Kidney (tissue), 14 donors: ENCODE results near the gene GPC6. TPM values are rescaled to one million over a fixed set of nuclear protein-coding genes. Genes with fewer than 3 reads are reported as not detected.
A peak's percentile ranks its signal among the peaks of the same experiment; 100 is the strongest.
"Not testable (repeated sequence)": the region's sequence is repeated elsewhere in the genome, so short reads cannot be mapped to it uniquely, and the experiment has no call there.

ENCODE experiments used
- DNase-seq, 5 donors: peaks; one replicate each; pipeline ENCODE4 v3.0.0-alpha.2; 2013 to 2020
- FAIRE-seq: peaks from 2 replicates; lab custom pipeline; 2012; peaks lifted over from hg19 to GRCh38; lab: Jason Lieb, UNC
- H3K27ac ChIP-seq, 2 donors: one replicate each; pipeline ENCODE4 v1.7.0; 2013; ENCODE audit warnings: low read depth in 2 of 2, low read length in 2 of 2, inconsistent platforms in 1 of 2
- H3K27me3 ChIP-seq: one replicate; pipeline ENCODE4 v1.7.1; 2013; ENCODE audit warnings: low read length, inconsistent platforms; ENCODE audit not compliant: control insufficient read depth, insufficient read depth
- H3K36me3 ChIP-seq, 3 donors: one replicate each; pipeline versions ENCODE4 v1.7.0 to v1.7.1; 2013; ENCODE audit warnings: low read length in 3 of 3, control low read depth in 1 of 3, inconsistent platforms in 1 of 3; ENCODE audit not compliant: insufficient read depth in 3 of 3, control insufficient read depth in 2 of 3
- H3K4me1 ChIP-seq, 3 donors: one replicate each; pipeline versions ENCODE4 v1.7.0 to v1.7.1; 2013; ENCODE audit warnings: low read length in 3 of 3, inconsistent platforms in 1 of 3, low read depth in 1 of 3; ENCODE audit not compliant: control insufficient read depth in 2 of 3, insufficient read depth in 2 of 3
- H3K4me3 ChIP-seq, 3 donors: one replicate each; pipeline versions ENCODE4 v1.7.0 to v1.8.1; 2013; ENCODE audit warnings: low read length in 3 of 3, control low read depth in 1 of 3, inconsistent platforms in 1 of 3
- H3K9ac ChIP-seq, 3 donors: one replicate each; pipeline versions ENCODE4 v1.7.0 to v1.7.1; 2013; ENCODE audit warnings: low read length in 3 of 3, control low read depth in 1 of 3, inconsistent platforms in 1 of 3
- H3K9me3 ChIP-seq, 3 donors: one replicate each; pipeline versions ENCODE4 v1.7.0 to v1.7.1; 2013; ENCODE audit warnings: low read length in 3 of 3, control low read depth in 1 of 3, inconsistent platforms in 1 of 3; ENCODE audit not compliant: control insufficient read depth in 2 of 3, insufficient read depth in 1 of 3
- intact Hi-C: fragments of 100-400 bp; cut with DNase I; formaldehyde crosslinking; loops from one replicate; pipeline ENCODE4 v1.11.1; 2022
- polyA plus RNA-seq: library from polyadenylated mRNA; stranded (reverse); fragments of 350-450 nt; fragmentation: Illumina TruSeq; extraction: RNeasy Lipid Tissue Mini Kit (QIAGEN cat#74804); gene quantifications from one replicate; pipeline ENCODE4 v1.2.3, GENCODE V29; 2014; ENCODE audit warnings: low read depth, low replicate concordance; ENCODE audit not compliant: insufficient read depth
- total RNA-seq: library from RNA; stranded (reverse); fragmentation: NEBNext Ultra II Directional; extraction: Animal tissue kit (Norgen Biotek cat#: 25700); gene quantifications from one replicate; pipeline ENCODE4 v1.2.1, GENCODE V29; 2021
- TF ChIP-seq, protein P1 (sequence below): IDR thresholded peaks from 3 replicates; pipeline ENCODE4 v1.5.1; 2012; ENCODE audit warnings: mild to moderate bottlenecking, moderate library complexity, borderline replicate concordance; ENCODE audit not compliant: insufficient read depth; ENCODE audit errors: extremely low read depth
- donor health status: control.
- donor health status: control.
- donor health status: control.
- donor health status: control.
- donor health status: control.
- donor health status: DM: yes; HTN: yes; CAD: no.
- donor health status: Normal renal cell carcinoma (clear cell type).

Gene GPC6
- total and polyA plus RNA-seq, 2 donors from 2014 or later = 6.2 to 15.5 TPM

DNA sequence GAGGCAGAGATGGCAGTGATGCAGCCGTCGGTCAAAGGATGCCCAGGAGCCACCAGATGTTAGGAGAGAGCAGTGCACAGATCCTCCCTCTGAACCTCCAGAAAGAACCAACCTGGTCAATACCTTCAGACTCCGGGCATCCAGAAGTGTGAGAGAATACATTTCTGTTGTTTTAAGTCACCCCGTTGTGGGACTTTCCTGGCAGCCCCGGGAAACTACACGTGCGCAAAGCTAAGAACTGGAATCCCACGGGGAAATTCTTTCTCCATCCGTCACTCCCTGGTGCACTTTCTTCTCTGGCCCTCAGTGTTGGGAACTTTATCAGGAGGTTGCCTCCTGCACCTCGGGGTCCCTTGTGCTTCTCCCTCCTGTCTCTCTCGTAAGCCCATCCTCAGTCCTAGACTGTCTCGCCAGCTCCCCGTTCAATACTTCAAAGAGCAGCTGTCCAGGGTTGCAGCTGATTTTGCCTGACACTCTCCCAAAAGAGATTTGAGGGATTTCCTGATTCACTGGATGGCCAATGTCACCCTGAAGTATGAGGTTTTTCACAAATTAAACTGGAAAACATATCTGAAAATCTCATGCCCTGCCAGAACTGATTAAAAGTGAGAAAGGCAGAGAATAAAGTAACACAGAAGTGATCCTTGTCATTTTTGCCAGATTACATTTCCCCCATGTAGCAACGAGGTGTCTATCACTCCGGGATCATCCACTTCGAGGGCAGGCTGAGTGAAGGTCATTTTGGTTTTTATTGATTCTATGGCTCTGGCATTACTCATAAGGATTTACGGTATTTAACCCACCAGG lies 1116.0 kb downstream of the GPC6 start:
- Histone ChIP-seq H3K27ac (no peak overlapping the region), H3K9me3 (no peaks in the 10 kb centered on the region), H3K4me1 (no peaks in the 10 kb centered on the region), H3K36me3 (no peaks in the 10 kb centered on the region), H3K27me3 (no peaks in the 10 kb centered on the region), H3K4me3 (no peak overlapping the region), H3K9ac (no peak overlapping the region)
- TF ChIP-seq, protein P1, sequence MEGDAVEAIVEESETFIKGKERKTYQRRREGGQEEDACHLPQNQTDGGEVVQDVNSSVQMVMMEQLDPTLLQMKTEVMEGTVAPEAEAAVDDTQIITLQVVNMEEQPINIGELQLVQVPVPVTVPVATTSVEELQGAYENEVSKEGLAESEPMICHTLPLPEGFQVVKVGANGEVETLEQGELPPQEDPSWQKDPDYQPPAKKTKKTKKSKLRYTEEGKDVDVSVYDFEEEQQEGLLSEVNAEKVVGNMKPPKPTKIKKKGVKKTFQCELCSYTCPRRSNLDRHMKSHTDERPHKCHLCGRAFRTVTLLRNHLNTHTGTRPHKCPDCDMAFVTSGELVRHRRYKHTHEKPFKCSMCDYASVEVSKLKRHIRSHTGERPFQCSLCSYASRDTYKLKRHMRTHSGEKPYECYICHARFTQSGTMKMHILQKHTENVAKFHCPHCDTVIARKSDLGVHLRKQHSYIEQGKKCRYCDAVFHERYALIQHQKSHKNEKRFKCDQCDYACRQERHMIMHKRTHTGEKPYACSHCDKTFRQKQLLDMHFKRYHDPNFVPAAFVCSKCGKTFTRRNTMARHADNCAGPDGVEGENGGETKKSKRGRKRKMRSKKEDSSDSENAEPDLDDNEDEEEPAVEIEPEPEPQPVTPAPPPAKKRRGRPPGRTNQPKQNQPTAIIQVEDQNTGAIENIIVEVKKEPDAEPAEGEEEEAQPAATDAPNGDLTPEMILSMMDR = no peak
- intact Hi-C loops = no loop called here
- no peak for FAIRE-seq
- DNase-seq = no peak

GRCh38 chr13:94343243-94343585 lies 1116.6 kb downstream of the GPC6 start:
- DNase-seq = peak in 1 of 5 donors; percentile 4
- Histone ChIP-seq H3K4me3 (no peak overlapping the region), H3K9ac (no peak overlapping the region), H3K4me1 (no peaks in the 10 kb centered on the region), H3K27ac (no peak overlapping the region), H3K27me3 (no peaks in the 10 kb centered on the region), H3K9me3 (no peaks in the 10 kb centered on the region), H3K36me3 (no peaks in the 10 kb centered on the region)
- TF ChIP-seq, protein P1 = no peak
- no peak for FAIRE-seq
- intact Hi-C loops = no loop called here

- H3K4me1 ChIP-seq, H3K9me3 ChIP-seq, intact Hi-C loops, FAIRE-seq, H3K27me3 ChIP-seq, H3K36me3 ChIP-seq, H3K9ac ChIP-seq, DNase-seq, H3K27ac ChIP-seq, H3K4me3 ChIP-seq: not testable (repeated sequence)
These were observed 1117.1 kb downstream of the GPC6 start for GRCh38 chr13:94343687-94344086.

DNA sequence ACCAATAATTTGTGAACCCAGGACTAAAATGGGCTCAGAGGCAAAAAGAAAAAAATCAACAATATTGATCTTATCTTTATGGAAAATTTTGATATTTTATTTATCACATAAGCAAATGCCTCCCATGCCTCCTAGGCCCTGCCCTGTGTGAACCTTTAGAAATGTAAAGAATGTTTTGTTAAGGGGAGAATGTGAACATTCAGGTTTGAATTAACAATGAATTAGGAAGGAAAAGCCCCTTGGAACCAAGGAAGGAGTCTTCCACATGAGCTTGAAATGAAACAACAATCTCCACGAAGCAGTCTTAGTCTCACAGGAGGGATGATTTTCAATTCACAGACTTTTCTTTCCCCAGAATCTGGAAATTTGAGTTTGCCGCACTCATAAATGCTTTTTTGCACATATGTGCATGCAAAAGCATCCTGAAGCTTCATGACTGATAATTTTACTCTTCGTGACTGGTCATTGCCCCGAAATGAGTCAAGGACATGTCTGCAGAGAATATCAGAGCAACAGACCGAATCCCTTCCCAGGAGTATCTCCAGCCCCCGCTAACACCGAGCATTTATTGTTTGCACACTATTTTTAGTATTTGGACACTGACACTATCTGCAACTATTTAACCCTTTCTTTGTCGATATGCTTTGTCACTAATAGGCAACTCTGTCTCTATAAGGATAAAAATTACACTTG lies 1117.7 kb downstream of the GPC6 start:
- no peaks in the 10 kb centered on the region for H3K4me1 ChIP-seq
- no peak overlapping the region for H3K4me3 ChIP-seq
- H3K9me3 ChIP-seq = no peaks in the 10 kb centered on the region
- H3K27me3 ChIP-seq = no peaks in the 10 kb centered on the region
- TF ChIP-seq, protein P1 = no peak
- no peak overlapping the region for H3K27ac ChIP-seq
- H3K36me3 ChIP-seq = no peaks in the 10 kb centered on the region
- FAIRE-seq (no peak), DNase-seq (no peak)
- H3K9ac ChIP-seq = no peak overlapping the region
- intact Hi-C loops = no loop called here
